Measurements from ENCODE around the gene FSD1L.

Gene FSD1L

GRCh38 chr9:105447814-105448812 is at the start of gene FSD1L:
TSS of gene FSD1L (plus strand) at chr9:105448034. CDS start at chr9:105448221, 187 bp downstream.
- in situ Hi-C loops (cut with MboI; ENCODE audit: low sequenced_read_pairs, unreplicated experiment), result loop anchor here (25.0 kb wide), 1 partner anchor 264 kb away; no protein-coding TSS in a partner anchor
- TF ChIP-seq CTCF (IDR thresholded peaks at IDR 0.05; ENCODE audit: borderline replicate concordance, control extremely low read depth, extremely low read depth, insufficient read depth, missing control alignments), result no peak
- peak; percentile 94 for DNase-seq (ENCODE audit: low spot score)

GRCh38 chr9:105399117-105399516 is 48.7 kb upstream of the FSD1L start:
- no peak for TF ChIP-seq CTCF (IDR thresholded peaks at IDR 0.05; ENCODE audit: borderline replicate concordance, control extremely low read depth, extremely low read depth, insufficient read depth, missing control alignments)
- no peak for DNase-seq (ENCODE audit: low spot score)
- in situ Hi-C loops (cut with MboI; ENCODE audit: low sequenced_read_pairs, unreplicated experiment), result no loop called here

- in situ Hi-C loops (cut with MboI; ENCODE audit: low sequenced_read_pairs, unreplicated experiment), result loop anchor here (25.0 kb wide), 2 partner anchors 539 to 614 kb away; no protein-coding TSS in a partner anchor
- DNase-seq (ENCODE audit: low spot score), result no peak
- TF ChIP-seq CTCF (IDR thresholded peaks at IDR 0.05; ENCODE audit: borderline replicate concordance, control extremely low read depth, extremely low read depth, insufficient read depth, missing control alignments), result no peak
Observed at GRCh38 chr9:105401651-105402050, 46.2 kb upstream of the FSD1L start.

GRCh38 chr9:105403552-105404248 is 44.1 kb upstream of the FSD1L start:
- in situ Hi-C loops (cut with MboI; ENCODE audit: low sequenced_read_pairs, unreplicated experiment), result loop anchor here (25.0 kb wide), 2 partner anchors 541 to 616 kb away; no protein-coding TSS in a partner anchor
- DNase-seq (ENCODE audit: low spot score), result no peak
- TF ChIP-seq CTCF (IDR thresholded peaks at IDR 0.05; ENCODE audit: borderline replicate concordance, control extremely low read depth, extremely low read depth, insufficient read depth, missing control alignments), result no peak

- in situ Hi-C loops (cut with MboI; ENCODE audit: low sequenced_read_pairs, unreplicated experiment), result loop anchor here (25.0 kb wide), 2 partner anchors 543 to 618 kb away; no protein-coding TSS in a partner anchor
- no peak for DNase-seq (ENCODE audit: low spot score)
- no peak for TF ChIP-seq CTCF (IDR thresholded peaks at IDR 0.05; ENCODE audit: borderline replicate concordance, control extremely low read depth, extremely low read depth, insufficient read depth, missing control alignments)
Observed at GRCh38 chr9:105405514-105406131, 42.2 kb upstream of the FSD1L start.

GRCh38 chr9:105406369-105406768 is 41.5 kb upstream of the FSD1L start:
- no peak for TF ChIP-seq CTCF (IDR thresholded peaks at IDR 0.05; ENCODE audit: borderline replicate concordance, control extremely low read depth, extremely low read depth, insufficient read depth, missing control alignments)
- no peak for DNase-seq (ENCODE audit: low spot score)
- in situ Hi-C loops (cut with MboI; ENCODE audit: low sequenced_read_pairs, unreplicated experiment), result loop anchor here (25.0 kb wide), 2 partner anchors 544 to 619 kb away; no protein-coding TSS in a partner anchor

All from GM13976 (cell line).